Hematopoietic multipotent progenitor cell treated with erythropoietin and hydrocortisone succinate and interleukin-3 and kit ligand, for 15 days (in vitro differentiated cells): Measurements from ENCODE around the gene SUN1.
A peak's percentile ranks its signal among the peaks of the same experiment; 100 is the strongest.

Experiments
- DNase-seq: peaks from one replicate; pipeline ENCODE4 v3.0.0-alpha.2; 2015; ENCODE audit warnings: low spot score

SUN1 gene

DNA sequence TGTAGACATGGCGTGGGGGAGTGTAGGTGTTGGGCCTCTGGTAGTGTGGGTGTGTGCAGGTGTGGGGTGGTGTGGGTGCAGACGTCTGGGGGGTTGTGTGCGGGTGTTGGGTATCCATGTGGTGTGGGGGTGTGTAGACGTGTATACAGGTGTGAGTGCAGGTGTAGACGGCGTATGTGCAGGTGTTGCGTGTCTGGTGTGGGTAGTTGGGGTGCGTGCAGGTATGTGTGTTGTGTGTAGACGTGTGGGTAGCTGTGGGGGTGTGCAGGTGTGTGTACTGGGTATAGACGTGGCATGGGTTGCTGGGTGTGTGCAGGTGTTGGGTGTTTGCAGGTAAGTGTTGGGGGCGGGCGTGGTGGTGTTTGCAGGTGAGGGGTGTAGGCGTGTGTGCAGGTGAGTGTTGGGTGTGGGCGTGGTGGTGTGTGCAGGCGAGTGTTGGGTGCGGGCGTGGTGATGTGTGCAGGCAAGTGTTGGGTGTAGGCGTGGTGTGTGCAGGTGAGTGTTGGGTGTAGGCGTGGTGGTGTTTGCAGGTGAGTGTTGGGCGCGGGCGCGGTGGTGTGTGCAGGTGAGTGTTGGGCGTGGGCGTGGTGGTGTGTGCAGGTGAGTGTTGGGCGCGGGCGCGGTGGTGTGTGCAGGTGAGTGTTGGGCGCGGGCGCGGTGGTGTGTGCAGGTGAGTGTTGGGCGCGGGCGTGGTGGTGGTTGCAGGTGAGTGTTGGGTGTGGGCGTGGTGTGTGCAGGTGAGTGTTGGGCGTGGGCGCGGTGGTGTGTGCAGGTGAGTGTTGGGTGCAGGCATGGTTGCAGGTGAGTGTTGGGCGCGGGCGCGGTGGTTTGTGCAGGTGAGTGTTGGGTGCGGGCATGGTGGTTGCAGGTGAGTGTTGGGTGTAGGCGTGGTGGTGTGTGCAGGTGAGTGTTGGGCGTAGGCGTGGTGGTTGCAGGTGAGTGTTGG is 60.6 kb downstream of the SUN1 start:
- DNase-seq = no peak

- no peak for DNase-seq
Observed at GRCh38 chr7:893686-894085, 61.4 kb downstream of the SUN1 start.

DNA sequence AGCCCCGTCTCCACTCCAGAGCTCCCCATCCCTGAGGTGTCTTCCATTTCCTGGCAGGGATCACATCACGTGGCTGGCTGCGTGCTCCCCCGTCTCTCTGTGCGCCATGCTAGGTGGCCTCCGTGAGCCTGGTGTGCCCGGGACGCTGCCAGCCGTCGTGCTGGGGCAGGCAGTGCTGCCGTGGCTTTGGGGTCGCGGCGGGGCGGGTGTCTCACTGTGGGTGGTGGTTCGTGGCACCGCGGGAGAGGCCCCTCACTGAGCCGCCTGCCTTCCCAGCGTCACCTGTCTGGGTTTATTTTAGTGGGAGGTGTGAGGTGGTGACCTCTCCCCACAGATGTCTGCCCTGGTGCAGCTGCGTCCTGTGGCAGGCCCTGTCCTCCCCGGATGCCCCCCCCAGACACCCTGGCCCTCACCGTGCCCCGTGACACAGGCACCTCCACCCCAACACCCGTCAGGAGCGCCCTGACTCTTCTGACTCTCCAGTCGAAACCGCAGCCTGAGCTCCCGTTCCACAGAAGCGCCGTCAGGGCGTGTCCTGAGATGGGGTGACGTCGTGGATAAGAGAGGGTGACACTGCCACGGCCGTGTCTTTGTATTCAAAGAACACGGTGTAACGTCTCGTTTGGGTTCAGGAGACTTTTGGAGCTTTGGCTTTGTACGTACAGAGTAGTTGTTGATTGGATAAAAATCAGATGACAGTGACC is 62.0 kb downstream of the SUN1 start:
- DNase-seq = no peak

DNA sequence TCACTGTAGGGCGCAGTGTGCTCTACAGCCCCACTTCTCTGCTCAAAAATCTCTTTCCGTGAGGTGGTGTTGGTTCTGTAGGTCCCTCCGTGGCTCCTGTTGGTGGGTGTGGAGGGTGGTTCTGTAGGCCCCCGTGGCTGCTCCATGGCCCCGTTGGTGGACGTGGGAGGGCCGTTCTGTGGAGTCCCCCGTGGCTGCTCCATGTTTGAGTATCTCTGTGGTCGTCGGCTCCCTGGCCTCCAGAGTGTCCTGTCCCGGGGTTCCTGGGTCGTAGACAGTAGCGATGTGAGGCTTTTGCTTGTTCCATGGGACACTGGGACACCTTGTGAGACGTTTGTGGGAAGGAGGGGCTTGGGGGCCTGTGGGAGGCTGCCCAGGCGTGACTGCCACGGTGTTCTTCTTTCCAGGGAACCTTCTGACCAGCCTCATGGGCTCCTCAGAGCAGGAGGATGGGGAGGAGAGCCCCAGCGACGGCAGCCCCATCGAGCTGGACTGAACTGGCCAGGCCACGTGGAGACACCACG is 62.7 kb downstream of the SUN1 start:
- no peak for DNase-seq

DNA sequence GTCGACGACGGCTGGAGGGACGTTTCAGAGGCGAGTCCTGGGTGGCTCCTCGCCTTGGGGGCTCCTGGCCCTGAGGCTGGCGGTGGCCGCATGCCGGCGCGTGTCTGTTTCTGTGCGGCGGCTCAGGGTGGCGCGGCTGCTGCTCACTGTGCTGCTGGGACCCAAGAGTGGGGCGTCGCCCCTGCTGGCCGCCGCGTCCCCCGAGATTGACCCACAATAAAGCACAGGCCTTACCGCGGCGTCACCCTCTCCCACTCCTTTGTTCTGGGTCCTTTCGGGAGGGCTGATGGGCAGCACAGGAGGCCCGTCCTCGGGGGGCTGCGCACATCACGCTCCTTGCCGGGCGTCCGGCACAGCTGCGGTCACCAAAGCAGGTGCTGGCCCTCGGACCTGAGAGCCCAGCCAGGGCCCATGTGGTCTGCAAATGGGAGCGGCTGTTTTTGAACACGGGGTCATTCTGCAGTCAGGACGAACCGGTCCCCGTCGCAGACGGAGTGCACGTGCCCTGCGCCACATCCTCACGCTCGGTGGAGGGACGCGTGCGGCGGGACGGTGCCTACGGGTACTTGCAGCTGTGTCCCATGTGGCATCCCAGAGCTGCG is 63.3 kb downstream of the SUN1 start:
- DNase-seq = no peak

- DNase-seq = no peak
Observed at GRCh38 chr7:896346-897075, 64.2 kb downstream of the SUN1 start.

- DNase-seq = no peak
Observed at GRCh38 chr7:897086-897485, 64.8 kb downstream of the SUN1 start.

GRCh38 chr7:897771-898376 is 65.6 kb downstream of the SUN1 start:
- no peak for DNase-seq

- peak; percentile 23 for DNase-seq
Observed at GRCh38 chr7:898460-898854, 66.2 kb downstream of the SUN1 start.

DNA sequence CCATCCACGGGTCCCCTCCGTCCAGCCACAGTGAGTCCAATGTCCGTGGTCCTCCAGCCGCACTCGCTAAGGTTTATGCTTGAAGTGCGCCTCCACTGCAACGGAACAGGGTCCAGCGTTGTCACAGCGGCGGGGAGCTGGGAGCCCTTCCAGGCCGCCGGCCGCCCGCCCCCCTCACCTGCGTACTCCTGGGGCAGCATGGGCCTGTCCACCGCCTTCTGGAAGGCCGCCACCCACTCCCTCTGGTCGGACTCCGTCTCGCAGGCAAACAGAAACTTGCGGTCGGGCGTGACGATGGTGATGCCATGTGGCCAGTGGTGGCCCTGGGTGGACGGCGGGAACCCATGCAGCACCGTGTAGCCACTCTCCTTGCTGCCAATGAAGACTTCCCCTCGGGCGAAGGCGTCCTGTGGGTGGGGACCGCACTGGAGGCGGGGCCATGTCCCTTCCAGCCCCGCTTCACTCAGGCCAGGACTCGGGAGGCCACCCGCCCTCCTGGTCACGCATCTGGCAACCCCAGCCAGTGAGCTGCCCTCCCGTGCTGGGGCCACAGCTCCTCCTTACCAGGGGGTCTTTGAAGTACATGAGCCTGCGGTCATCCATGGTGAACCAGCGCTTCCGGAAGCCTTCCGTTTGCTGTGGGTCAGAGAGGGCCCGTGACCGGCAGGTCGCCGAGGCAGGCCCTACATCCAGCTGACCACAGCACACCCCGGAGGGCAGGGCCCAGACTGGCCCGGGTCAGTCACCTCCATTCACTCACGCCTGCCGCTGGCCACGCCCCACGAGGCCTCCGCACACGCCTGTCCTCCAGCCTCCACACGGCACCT is 66.8 kb downstream of the SUN1 start:
- DNase-seq = no peak

- DNase-seq = no peak
Observed at GRCh38 chr7:899806-900205, 67.5 kb downstream of the SUN1 start.

GRCh38 chr7:900331-901040 is 68.2 kb downstream of the SUN1 start:
- DNase-seq = no peak

DNA sequence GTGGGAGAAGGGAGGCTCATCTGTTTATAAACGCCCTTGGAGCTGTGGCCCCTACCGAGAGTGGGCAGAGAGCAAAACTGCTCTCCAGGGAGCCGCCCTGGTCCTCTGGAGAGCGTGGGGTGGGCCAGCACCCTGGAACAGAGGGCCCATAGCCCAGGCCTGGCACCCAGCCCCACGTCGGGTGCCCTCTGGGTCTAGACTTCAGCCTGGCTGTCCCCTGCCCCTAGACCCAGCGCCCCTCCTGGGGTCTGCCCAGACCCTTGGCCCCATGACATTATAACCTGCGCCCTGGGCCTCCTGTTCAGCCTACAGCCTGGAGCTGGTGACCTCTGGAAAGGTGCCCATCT is 68.7 kb downstream of the SUN1 start:
- DNase-seq = no peak

- peak; percentile 90 for DNase-seq
Observed at GRCh38 chr7:901388-902154, 69.3 kb downstream of the SUN1 start.

- DNase-seq = no peak
Observed at GRCh38 chr7:902996-903395, 70.7 kb downstream of the SUN1 start.

DNA sequence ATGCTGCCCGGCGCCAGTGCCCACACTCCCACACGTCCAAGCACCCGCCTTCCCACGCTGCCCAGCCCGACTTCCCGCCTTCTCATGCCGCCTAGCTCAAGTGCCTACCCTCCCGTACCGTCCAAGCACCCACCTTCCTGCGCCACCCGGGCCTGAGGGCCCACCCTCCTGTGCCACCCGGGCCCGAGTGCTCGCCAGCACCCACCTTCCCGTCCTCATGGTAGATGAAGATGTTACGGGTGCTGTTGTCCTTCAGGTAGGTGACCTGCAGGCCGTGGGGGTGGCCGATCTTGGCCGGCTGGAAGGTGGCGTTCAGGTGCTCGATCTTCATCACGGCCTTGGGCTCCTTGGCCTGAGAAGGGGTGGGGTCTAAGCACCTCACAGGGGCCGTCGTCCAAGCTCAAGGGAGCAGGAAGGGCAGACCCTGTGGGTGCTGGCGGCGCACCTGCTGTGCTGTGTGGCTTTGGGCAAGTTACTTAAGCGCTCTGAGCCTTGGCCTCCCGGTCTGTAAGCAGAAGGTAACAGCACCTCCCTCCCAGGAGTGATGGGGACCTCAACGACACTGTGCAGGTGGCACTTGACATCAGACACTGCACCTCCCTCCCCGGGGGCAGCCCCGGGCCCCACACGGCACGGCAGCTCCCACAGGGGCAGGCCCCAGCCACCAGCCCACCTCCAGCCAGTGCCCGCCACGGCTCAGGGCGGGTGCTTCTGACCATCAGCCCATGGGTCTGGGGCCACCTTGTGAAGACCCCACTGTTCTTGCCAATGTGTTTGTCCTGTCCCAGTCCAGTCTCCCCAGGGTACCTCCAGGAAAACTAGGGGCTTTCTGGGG is 71.9 kb downstream of the SUN1 start:
- no peak for DNase-seq

GRCh38 chr7:904847-905246 is 72.6 kb downstream of the SUN1 start:
- DNase-seq = no peak

- no peak for DNase-seq
Observed at GRCh38 chr7:906776-907157, 74.5 kb downstream of the SUN1 start.
